Mucosa of rectum (tissue), 2 donors: ENCODE data around the gene RAP1A.
"Not testable (repeated sequence)": the region's sequence is repeated elsewhere in the genome, so short reads cannot be mapped to it uniquely, and the experiment has no call there.

Experiments
- H3K27ac ChIP-seq, 2 donors: one replicate each; pipeline ENCODE4 v1.7.0; 2013; ENCODE audit warnings: inconsistent platforms in 2 of 2, low read depth in 2 of 2, low read length in 2 of 2
- H3K27me3 ChIP-seq, 2 donors: one replicate each; pipeline ENCODE4 v1.7.0; 2013; ENCODE audit warnings: low read length in 2 of 2; ENCODE audit not compliant: control insufficient read depth in 2 of 2, insufficient read depth in 2 of 2
- H3K36me3 ChIP-seq, 2 donors: one replicate each; pipeline ENCODE4 v1.7.0; 2013; ENCODE audit warnings: low read length in 2 of 2; ENCODE audit not compliant: control insufficient read depth in 2 of 2, insufficient read depth in 2 of 2
- H3K4me1 ChIP-seq, 2 donors: one replicate each; pipeline ENCODE4 v1.7.0; 2013; ENCODE audit warnings: low read length in 2 of 2, mild to moderate bottlenecking in 1 of 2; ENCODE audit not compliant: control insufficient read depth in 2 of 2, insufficient read depth in 2 of 2
- H3K4me3 ChIP-seq, 2 donors: one replicate each; pipeline ENCODE4 v1.7.0; 2013; ENCODE audit warnings: low read length in 2 of 2
- H3K9ac ChIP-seq, 2 donors: one replicate each; pipeline ENCODE4 v1.7.0; 2013; ENCODE audit warnings: low read length in 2 of 2, low read depth in 1 of 2, mild to moderate bottlenecking in 1 of 2
- H3K9me3 ChIP-seq, 2 donors: one replicate each; pipeline ENCODE4 v1.7.0; 2013; ENCODE audit warnings: low read length in 2 of 2; ENCODE audit not compliant: control insufficient read depth in 2 of 2
- donor health status: healthy.
- donor health status: Normal muscosa, but diverticular disease.

Gene RAP1A

DNA sequence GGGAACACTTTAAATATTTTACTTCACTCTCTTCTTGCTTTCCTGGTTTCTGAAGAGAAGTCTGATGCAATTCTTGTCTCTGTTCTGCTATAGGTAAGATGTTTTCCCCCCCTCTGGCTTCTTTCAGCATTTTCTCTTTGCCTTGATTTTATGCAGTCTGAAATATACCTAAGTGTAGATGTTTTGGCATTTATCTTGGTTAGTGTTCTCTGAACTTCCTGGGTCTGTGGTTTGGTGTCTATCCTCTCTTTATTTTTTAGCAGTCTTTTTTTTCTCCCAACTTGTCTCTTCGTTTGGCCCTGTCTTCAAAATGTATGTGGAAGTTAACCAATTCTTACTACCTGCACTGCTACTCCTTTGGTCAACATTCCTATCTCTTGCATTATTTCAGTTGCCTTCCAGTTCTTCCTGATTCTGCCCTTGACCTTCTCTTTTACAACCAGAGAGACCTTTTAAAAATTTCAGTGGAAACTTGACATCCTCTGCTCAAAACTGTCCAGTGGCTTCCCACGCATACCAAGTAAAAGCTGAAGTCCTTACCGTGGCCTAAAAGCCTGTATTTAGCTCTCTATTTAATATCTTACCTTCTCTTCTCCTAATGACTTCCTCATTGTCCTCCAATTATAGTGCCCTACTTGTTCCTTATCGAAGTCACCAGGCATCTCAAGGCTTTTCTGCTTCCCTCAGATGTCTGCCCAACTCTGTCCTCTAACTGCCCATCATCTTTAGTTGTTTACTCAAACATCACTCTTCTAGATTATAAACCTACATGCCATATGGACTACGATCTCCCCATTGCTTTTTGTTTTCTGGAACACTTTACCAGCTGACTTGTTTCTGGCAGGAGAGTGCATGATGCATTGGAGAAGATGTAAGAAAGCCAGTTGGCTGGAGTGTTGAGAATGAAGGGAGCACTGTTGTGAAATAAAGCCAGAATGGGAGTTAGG, 40.9 kb downstream of the RAP1A start:
- no peaks in the 10 kb centered on the region for H3K9me3 ChIP-seq
- H3K4me3 ChIP-seq, result peak overlapping the region; percentile 10 to 43
- H3K9ac ChIP-seq, result no peak overlapping the region
- H3K4me1 ChIP-seq, result peaks cover 24 to 49% of the 10 kb centered on the region in 2 donors
- H3K36me3 ChIP-seq, result no peaks in the 10 kb centered on the region
- H3K27ac ChIP-seq, result peak overlapping the region; percentile 53 to 64
- no peaks in the 10 kb centered on the region for H3K27me3 ChIP-seq

DNA sequence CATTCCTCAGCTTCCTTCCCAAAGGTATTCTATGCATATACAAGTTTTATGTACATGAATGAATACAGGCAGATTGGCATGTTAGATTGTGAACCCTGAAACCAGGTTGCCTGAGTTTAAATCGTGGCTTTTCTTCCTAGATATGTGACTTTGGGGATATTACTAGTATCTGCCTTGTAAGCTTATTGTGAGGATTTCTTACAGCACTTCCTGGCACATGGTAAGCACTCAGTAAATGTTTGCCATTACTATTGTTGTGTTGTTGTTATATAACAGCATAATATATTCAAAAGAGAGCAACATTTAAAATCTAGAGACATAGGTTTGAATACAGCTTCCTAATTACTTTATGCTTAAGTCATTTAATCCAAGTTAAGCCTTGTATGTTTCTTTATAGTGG, 45.1 kb downstream of the RAP1A start:
- peaks cover 22 to 36% of the 10 kb centered on the region in 2 donors for H3K4me1 ChIP-seq
- H3K9ac ChIP-seq, result peak overlapping the region in 1 of 2 donors; percentile 35
- no peak overlapping the region for H3K4me3 ChIP-seq
- H3K36me3 ChIP-seq, result peaks cover 0 to 6% of the 10 kb centered on the region in 2 donors
- no peaks in the 10 kb centered on the region for H3K9me3 ChIP-seq
- H3K27me3 ChIP-seq, result no peaks in the 10 kb centered on the region
- no peak overlapping the region for H3K27ac ChIP-seq

DNA sequence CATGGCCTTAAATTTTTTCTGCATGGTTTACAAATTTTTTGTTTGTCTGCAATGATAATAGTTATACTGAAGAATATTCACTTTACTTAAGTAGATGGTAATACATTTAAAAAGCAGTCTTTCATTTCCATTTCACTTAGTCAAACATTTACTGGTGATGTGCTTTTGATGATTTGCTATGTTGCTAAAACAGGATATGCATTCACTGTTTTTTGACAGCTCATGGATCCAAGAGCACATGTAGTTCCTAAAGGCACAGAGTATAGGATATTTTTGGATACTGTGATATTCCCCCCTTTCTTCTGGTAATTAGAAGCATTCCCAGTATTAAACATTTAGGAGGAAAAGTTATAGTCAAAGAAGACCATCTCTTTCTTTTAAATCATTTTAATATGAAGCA, 45.9 kb downstream of the RAP1A start:
- H3K27me3 ChIP-seq, result no peaks in the 10 kb centered on the region
- H3K27ac ChIP-seq, result no peak overlapping the region
- H3K36me3 ChIP-seq, result peaks cover 0 to 6% of the 10 kb centered on the region in 2 donors
- H3K9me3 ChIP-seq, result no peaks in the 10 kb centered on the region
- peaks cover 15 to 29% of the 10 kb centered on the region in 2 donors for H3K4me1 ChIP-seq
- no peak overlapping the region for H3K9ac ChIP-seq
- no peak overlapping the region for H3K4me3 ChIP-seq

DNA sequence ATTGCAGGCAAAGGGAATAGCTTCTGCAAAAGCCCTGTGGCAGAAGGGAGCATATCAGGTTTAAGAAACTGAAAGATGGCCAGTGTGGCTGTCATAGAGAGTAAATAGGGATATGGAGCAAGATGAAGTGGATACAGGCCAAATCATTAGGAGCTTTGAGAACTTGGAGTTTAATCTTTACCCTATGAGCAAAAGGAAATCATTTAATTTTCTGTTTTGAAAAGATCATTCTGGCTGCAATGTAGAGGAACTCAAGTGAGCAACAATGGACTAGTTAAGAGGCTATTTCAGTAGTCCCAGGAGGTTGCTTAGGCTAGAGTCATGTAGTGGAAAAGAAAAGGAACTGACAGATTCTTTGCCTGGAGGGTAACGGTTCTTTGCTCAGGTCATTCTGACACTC, 47.2 kb downstream of the RAP1A start:
- no peaks in the 10 kb centered on the region for H3K9me3 ChIP-seq
- no peaks in the 10 kb centered on the region for H3K27me3 ChIP-seq
- no peak overlapping the region for H3K27ac ChIP-seq
- peaks cover 0 to 6% of the 10 kb centered on the region in 2 donors for H3K36me3 ChIP-seq
- H3K4me3 ChIP-seq, result no peak overlapping the region
- H3K4me1 ChIP-seq, result peaks cover 10 to 24% of the 10 kb centered on the region in 2 donors
- H3K9ac ChIP-seq, result no peak overlapping the region

DNA sequence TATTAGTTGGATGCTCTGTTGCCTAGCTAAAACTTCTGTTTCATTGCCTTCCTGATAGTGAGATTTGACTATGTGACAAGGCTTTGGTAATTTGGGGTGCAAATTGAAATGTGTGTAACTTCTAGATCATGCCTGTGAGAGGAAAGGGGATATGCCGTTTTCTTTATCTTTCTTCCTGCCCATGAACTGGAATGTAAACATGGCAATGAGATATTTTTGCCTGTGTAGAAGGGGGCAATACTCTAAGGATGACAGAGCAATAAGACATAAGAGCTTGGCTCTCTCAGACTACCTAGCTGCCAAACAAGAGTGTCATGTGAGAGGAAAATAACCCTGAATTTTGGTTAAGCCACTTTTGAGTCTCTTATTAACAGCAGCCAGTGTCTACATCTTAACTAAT, 49.7 kb downstream of the RAP1A start:
- Histone ChIP-seq H3K36me3 (peaks cover 0 to 6% of the 10 kb centered on the region in 2 donors), H3K9me3 (no peaks in the 10 kb centered on the region), H3K9ac (no peak overlapping the region), H3K27ac (no peak overlapping the region), H3K4me1 (peaks cover 10 to 19% of the 10 kb centered on the region in 2 donors), H3K27me3 (no peaks in the 10 kb centered on the region), H3K4me3 (no peak overlapping the region)

DNA sequence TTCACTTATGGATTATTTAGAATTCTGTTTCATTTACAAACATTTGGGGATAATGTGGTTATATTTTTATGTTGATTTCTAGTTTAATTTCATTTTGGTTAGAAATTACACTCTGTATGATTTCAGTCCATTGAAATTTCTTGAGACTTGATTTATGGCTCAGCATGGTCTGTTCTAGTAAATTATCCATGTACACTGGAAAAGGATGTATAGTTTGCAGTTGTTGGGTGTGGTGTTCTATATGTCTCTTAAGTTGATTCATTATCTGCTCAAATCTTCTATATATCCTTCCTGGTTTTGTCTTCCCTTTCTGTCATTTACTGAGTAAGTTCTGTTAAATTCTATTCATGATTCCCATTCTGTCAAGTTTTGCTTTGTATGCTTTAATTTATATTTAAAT, 52.3 kb downstream of the RAP1A start:
- Histone ChIP-seq H3K9me3 (no peaks in the 10 kb centered on the region), H3K4me3 (no peak overlapping the region), H3K27ac (no peak overlapping the region), H3K36me3 (peaks cover 2 to 6% of the 10 kb centered on the region in 2 donors), H3K27me3 (no peaks in the 10 kb centered on the region), H3K4me1 (peaks cover 5 to 11% of the 10 kb centered on the region in 2 donors), H3K9ac (no peak overlapping the region)

DNA sequence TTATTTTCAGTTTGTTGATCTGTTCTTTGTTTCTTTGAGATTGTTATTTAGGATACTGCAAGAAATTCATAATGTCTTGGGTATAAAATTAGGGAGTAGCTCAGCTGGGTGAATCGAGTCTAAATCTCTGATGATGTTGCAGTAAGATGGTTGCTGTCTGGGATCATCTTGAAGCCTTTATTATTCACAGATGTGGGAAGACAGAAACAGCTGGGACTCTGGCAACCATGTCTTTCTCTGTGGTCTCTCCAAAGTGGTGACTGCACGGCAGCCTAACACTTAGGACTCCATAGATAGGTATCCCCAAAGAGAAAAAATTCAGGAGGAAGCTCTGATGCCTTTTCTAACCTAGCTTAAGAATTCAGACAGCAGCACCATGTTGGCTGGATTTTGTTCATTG, 52.7 kb downstream of the RAP1A start:
- no peak overlapping the region for H3K9ac ChIP-seq
- H3K27me3 ChIP-seq, result no peaks in the 10 kb centered on the region
- H3K27ac ChIP-seq, result peak overlapping the region in 1 of 2 donors; percentile 3
- no peaks in the 10 kb centered on the region for H3K9me3 ChIP-seq
- peaks cover 5 to 11% of the 10 kb centered on the region in 2 donors for H3K4me1 ChIP-seq
- H3K4me3 ChIP-seq, result no peak overlapping the region
- peaks cover 2 to 6% of the 10 kb centered on the region in 2 donors for H3K36me3 ChIP-seq

DNA sequence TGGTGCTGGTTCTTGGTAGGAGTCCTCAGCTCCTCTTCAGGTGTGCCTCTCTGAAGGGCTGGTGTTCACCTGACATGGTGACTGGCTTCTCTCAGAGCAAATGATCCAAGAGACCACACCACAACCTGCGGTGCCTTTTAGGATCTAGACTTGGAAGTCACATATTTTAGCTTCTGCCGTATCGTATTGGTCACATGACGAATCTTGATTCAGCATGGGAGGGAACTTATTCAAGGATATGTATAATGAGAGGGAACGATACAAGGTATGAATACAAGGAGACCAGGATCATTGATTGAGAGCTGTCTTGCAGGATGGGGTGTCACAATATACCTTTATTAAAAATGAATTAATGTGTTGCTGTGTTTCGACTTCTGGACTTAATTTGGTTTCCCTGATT, 58.0 kb downstream of the RAP1A start:
- Histone ChIP-seq H3K9ac (no peak overlapping the region), H3K4me1 (no peaks in the 10 kb centered on the region), H3K4me3 (no peak overlapping the region), H3K27me3 (no peaks in the 10 kb centered on the region), H3K27ac (no peak overlapping the region), H3K9me3 (no peaks in the 10 kb centered on the region), H3K36me3 (peaks cover 0 to 14% of the 10 kb centered on the region in 2 donors)

DNA sequence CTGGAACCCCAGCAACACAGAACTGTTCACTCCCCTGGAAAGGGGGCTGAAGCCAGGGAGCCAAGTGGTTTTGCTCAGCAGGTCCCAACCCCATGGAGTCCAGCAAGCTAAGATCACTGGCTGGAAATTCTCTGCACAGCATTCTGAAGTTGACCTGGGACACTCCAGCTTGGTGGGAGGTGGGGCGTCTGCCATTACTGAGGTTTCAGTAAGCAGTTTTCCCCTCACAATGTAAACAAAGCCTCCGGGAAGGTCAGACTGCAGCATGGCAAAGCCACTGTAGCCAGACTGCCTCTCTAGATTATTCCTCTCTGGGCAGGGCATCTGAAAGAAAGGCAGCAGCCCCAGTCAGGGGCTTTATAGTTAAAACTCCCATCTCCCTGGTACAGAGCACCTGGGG, 60.0 kb downstream of the RAP1A start:
- Histone ChIP-seq H3K4me3 (no peak overlapping the region), H3K36me3 (peaks cover 0 to 14% of the 10 kb centered on the region in 2 donors), H3K27ac (no peak overlapping the region), H3K9ac (no peak overlapping the region), H3K4me1 (no peaks in the 10 kb centered on the region), H3K27me3 (no peaks in the 10 kb centered on the region), H3K9me3 (no peaks in the 10 kb centered on the region)

DNA sequence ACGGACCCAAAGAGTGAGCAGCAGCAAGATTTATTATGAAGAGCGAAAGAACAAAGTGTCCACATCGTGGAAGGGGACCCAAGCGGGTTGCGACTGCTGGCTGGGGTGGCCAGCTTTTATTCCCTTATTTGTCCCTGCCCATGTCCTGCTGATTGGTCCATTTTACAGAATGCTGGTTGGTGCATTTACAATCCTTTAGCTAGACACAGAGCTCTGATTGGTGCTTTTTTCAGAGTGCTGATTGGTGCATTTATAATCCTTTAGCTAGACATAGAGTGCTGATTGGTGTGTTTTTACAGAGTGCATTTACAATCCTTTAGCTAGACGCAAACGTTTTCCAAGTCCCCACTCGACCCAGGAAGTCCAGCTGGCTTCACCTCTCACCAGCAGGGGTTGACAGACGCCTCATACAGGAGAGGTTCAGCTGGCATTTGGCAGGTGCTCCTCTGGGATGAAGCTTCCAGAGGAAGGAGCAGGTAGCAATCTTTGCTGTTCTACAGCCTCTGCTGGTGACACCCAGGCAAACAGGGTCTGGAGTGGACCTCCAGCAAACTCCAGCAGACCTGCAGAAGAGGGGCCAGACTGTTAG, 60.7 kb downstream of the RAP1A start:
- not testable (repeated sequence) for H3K27ac ChIP-seq
- H3K36me3 ChIP-seq, result peaks cover 0 to 14% of the 10 kb centered on the region in 2 donors

More for the DNA sequence above, 60.7 kb downstream of the RAP1A start:
- not testable (repeated sequence) for H3K4me3 ChIP-seq, H3K9ac ChIP-seq, H3K9me3 ChIP-seq, H3K27me3 ChIP-seq, H3K4me1 ChIP-seq
